Stomach (tissue), 9 donors: ENCODE results near the gene THAP3. TPM values are rescaled to one million over a fixed set of nuclear protein-coding genes. Genes with fewer than 3 reads are reported as not detected.

Source experiments
- DNase-seq, 2 donors: peaks; one replicate each; pipeline versions ENCODE4 v3.0.0 to v3.0.0-alpha.2; 2013 to 2019
- H3K27ac ChIP-seq, 5 donors: fragments of 200-600 bp in 4 of 5; sonication (generic) in 4 of 5; one replicate each; pipeline ENCODE4 v1.5.1; 2013 to 2019; ENCODE audit warnings: mild to moderate bottlenecking in 1 of 5, moderate library complexity in 1 of 5
- H3K27me3 ChIP-seq, 3 donors: fragments of 200-600 bp; sonication (generic); one replicate each; pipeline ENCODE4 v1.5.1; 2017 to 2019; ENCODE audit warnings: mixed run types in 1 of 3
- H3K36me3 ChIP-seq, 4 donors: fragments of 200-600 bp; sonication (generic); 1 replicate in 3 of 4; 2 replicates in 1 of 4; pipeline ENCODE4 v1.5.1; 2016 to 2019
- H3K4me1 ChIP-seq, 4 donors: fragments of 200-600 bp; sonication (generic); one replicate each; pipeline ENCODE4 v1.5.1; 2016 to 2019
- H3K4me3 ChIP-seq, 4 donors: fragments of 200-600 bp; sonication (generic) in 3 of 4; one replicate each; pipeline ENCODE4 v1.5.1; 2016 to 2019; ENCODE audit warnings: mild to moderate bottlenecking in 1 of 4
- H3K9me3 ChIP-seq, 4 donors: fragments of 200-600 bp; sonication (generic); one replicate each; pipeline ENCODE4 v1.5.1; 2016 to 2019
- CTCF ChIP-seq, 7 experiments: fragments of 450-650 bp in 4 of 7; fragments of 200-600 bp in 3 of 7; sonication (generic) in 3 of 7; IDR thresholded peaks; one replicate each; pipeline ENCODE4 v1.5.1; 2016 to 2019; ENCODE audit warnings: antibody characterized with exemption in 7 of 7, control low read depth in 2 of 7, mild to moderate bottlenecking in 1 of 7
- EP300 ChIP-seq: sonication (generic); formaldehyde crosslinking; IDR thresholded peaks from one replicate; pipeline ENCODE4 v1.6.1; 2017; ENCODE audit warnings: antibody characterized with exemption
- POLR2A ChIP-seq, 4 donors: fragments of 450-650 bp; IDR thresholded peaks; one replicate each; pipeline ENCODE4 v1.6.1; 2016; ENCODE audit warnings: antibody characterized with exemption in 4 of 4, control low read depth in 2 of 4, mild to moderate bottlenecking in 1 of 4, moderate library complexity in 1 of 4
- POLR2AphosphoS5 ChIP-seq, 3 donors: sonication (generic); formaldehyde crosslinking; IDR thresholded peaks; one replicate each; pipeline ENCODE4 v1.6.1; 2016; ENCODE audit warnings: antibody characterized with exemption in 3 of 3
- WGBS, 5 donors: extraction: QIAGEN DNeasy Blood & Tissue Kit in 3 of 5; methylation state at CpG; one replicate each; pipeline versions ENCODE4 v1.1.5 to v1.1.7; 2013 to 2018; 5-methylcytosine and 5-hydroxymethylcytosine counted together
- intact Hi-C: fragments of 100-400 bp; cut with DNase I; formaldehyde crosslinking; loops from one replicate; pipeline ENCODE4 v1.15.1; 2023; ENCODE audit warnings: low total_unique reads
- polyA plus RNA-seq, 3 donors: library from polyadenylated mRNA; stranded (reverse); fragments of 200-250 nt; gene quantifications; one replicate each; pipeline ENCODE4 v1.2.3, GENCODE V29; 2013
- total RNA-seq, 5 donors: library from RNA; depleted of rRNA; stranded (reverse); fragments of >200 nt; gene quantifications; one replicate each; pipeline versions ENCODE4 v1.1.0 to v1.2.3, GENCODE V29; 2014 to 2016
- donor health status: healthy with polysubstance abuse.
- donor health status: Bipolar disorder and iron deficiency.
- donor health status: healthy.

The THAP3 gene
- total and polyA plus RNA-seq, 8 donors, result 5.8 to 116 (median 17.3) TPM

GRCh38 chr1:6600410-6601048 lies 24.1 kb upstream of the THAP3 start:
- peaks cover 36 to 42% (median 37%) of the 10 kb centered on the region in 4 donors for H3K36me3 ChIP-seq
- H3K4me1 ChIP-seq, result peaks cover 72 to 81% (median 76%) of the 10 kb centered on the region in 4 donors
- intact Hi-C loops, result no loop called here
- no peak for DNase-seq
- no peak for TF ChIP-seq EP300
- no peak for TF ChIP-seq CTCF (IDR thresholded peaks at IDR 0.05)
- H3K4me3 ChIP-seq, result peak overlapping the region; percentile 77 to 98 (median 83)
- peak overlapping the region; percentile 98 to 100 (median 100) for H3K27ac ChIP-seq
- WGBS, 5 donors, result 8 to 13% (median 9%) methylated on average over 10 of the region's 10 CpGs
- no peaks in the 10 kb centered on the region for H3K27me3 ChIP-seq
- H3K9me3 ChIP-seq, result no peaks in the 10 kb centered on the region

- Histone ChIP-seq H3K27ac (peak overlapping the region; percentile 98 to 100 (median 100)), H3K9me3 (no peaks in the 10 kb centered on the region), H3K4me3 (peak overlapping the region; percentile 77 to 98 (median 83)), H3K4me1 (peaks cover 68 to 74% (median 71%) of the 10 kb centered on the region in 4 donors), H3K36me3 (peaks cover 29 to 35% (median 29%) of the 10 kb centered on the region in 4 donors), H3K27me3 (no peaks in the 10 kb centered on the region)
- intact Hi-C loops, result no loop called here
- TF ChIP-seq POLR2AphosphoS5 (IDR thresholded peaks at IDR 0.05) (peak; percentile 77 to 92 (median 90)), POLR2A (IDR thresholded peaks at IDR 0.05) (no peak)
- DNase-seq, result peak; percentile 83 to 87
- 0 to 1% (median 0%) methylated on average over 31 to 40 of the region's 40 CpGs for WGBS, 5 donors
Measured at GRCh38 chr1:6601049-6601922, 23.4 kb upstream of the THAP3 start.

GRCh38 chr1:6601923-6602668 lies 22.6 kb upstream of the THAP3 start:
- H3K4me1 ChIP-seq, result peaks cover 60 to 66% (median 63%) of the 10 kb centered on the region in 4 donors
- H3K4me3 ChIP-seq, result peak overlapping the region; percentile 77 to 98 (median 83)
- peaks cover 21 to 27% (median 22%) of the 10 kb centered on the region in 4 donors for H3K36me3 ChIP-seq
- WGBS, 5 donors, result 0 to 3% (median 0%) methylated on average over 16 to 103 of the region's 103 CpGs; no CpG with 5 or more reads in 1 of the 5 donors
- H3K27me3 ChIP-seq, result no peaks in the 10 kb centered on the region
- no peaks in the 10 kb centered on the region for H3K9me3 ChIP-seq
- intact Hi-C loops, result no loop called here
- peak in 1 of 2 donors; percentile 61 for DNase-seq
- TF ChIP-seq EP300, result no peak
- no peak for TF ChIP-seq POLR2AphosphoS5 (IDR thresholded peaks at IDR 0.05)
- TF ChIP-seq POLR2A (IDR thresholded peaks at IDR 0.05), result no peak
- TF ChIP-seq CTCF (IDR thresholded peaks at IDR 0.05), result no peak
- peak overlapping the region; percentile 98 to 100 (median 100) for H3K27ac ChIP-seq

GRCh38 chr1:6602669-6603237 lies 21.9 kb upstream of the THAP3 start, which contains the start of gene KLHL21:
TSS of gene KLHL21 (minus strand) at chr1:6602869. CDS start at chr1:6602817, 52 bp downstream.
- Histone ChIP-seq H3K4me1 (peaks cover 53 to 59% (median 56%) of the 10 kb centered on the region in 4 donors), H3K36me3 (peaks cover 14 to 20% (median 16%) of the 10 kb centered on the region in 4 donors), H3K4me3 (peak within 1 kb of the TSS; percentile 77 to 98 (median 83)), H3K27me3 (no peaks in the 10 kb centered on the region), H3K27ac (peak within 1 kb of the TSS; percentile 98 to 100 (median 100)), H3K9me3 (no peaks in the 10 kb centered on the region)
- WGBS, 5 donors, result 0 to 1% (median 0%) methylated on average over 6 to 84 of the region's 84 CpGs
- intact Hi-C loops, result no loop called here
- TF ChIP-seq POLR2A (IDR thresholded peaks at IDR 0.05) (peak in 1 of 4 donors; percentile 23), POLR2AphosphoS5 (IDR thresholded peaks at IDR 0.05) (peak; percentile 64 to 95 (median 92)), EP300 (no peak)
- peak; percentile 89 to 96 for DNase-seq
